ENCODE measurements around the gene ANKMY1.

The ANKMY1 gene

GRCh38 chr2:240480834-240481623 is 76.8 kb downstream of the ANKMY1 start:
- no peak for DNase-seq (ENCODE audit: low read depth)
- no peak for TF ChIP-seq CTCF (IDR thresholded peaks at IDR 0.05; ENCODE audit: control insufficient read depth, insufficient read depth, low read depth, low read length, missing control alignments)
- no peak overlapping the region for H3K4me3 ChIP-seq (ENCODE audit: control insufficient read depth, low read depth, low read length)

GRCh38 chr2:240479111-240479501 is 78.7 kb downstream of the ANKMY1 start:
- TF ChIP-seq CTCF (IDR thresholded peaks at IDR 0.05; ENCODE audit: control insufficient read depth, insufficient read depth, low read depth, low read length, missing control alignments): no peak
- DNase-seq (ENCODE audit: low read depth): no peak
- H3K4me3 ChIP-seq (ENCODE audit: control insufficient read depth, low read depth, low read length): no peak overlapping the region

GRCh38 chr2:240478346-240479110 is 79.3 kb downstream of the ANKMY1 start:
- DNase-seq (ENCODE audit: low read depth): no peak
- H3K4me3 ChIP-seq (ENCODE audit: control insufficient read depth, low read depth, low read length): no peak overlapping the region
- TF ChIP-seq CTCF (IDR thresholded peaks at IDR 0.05; ENCODE audit: control insufficient read depth, insufficient read depth, low read depth, low read length, missing control alignments): no peak

GRCh38 chr2:240477916-240478315 is 79.9 kb downstream of the ANKMY1 start:
- no peak overlapping the region for H3K4me3 ChIP-seq (ENCODE audit: control insufficient read depth, low read depth, low read length)
- no peak for TF ChIP-seq CTCF (IDR thresholded peaks at IDR 0.05; ENCODE audit: control insufficient read depth, insufficient read depth, low read depth, low read length, missing control alignments)
- DNase-seq (ENCODE audit: low read depth): no peak

GRCh38 chr2:240473211-240473610 is 84.6 kb downstream of the ANKMY1 start:
- TF ChIP-seq CTCF (IDR thresholded peaks at IDR 0.05; ENCODE audit: control insufficient read depth, insufficient read depth, low read depth, low read length, missing control alignments): no peak
- H3K4me3 ChIP-seq (ENCODE audit: control insufficient read depth, low read depth, low read length): no peak overlapping the region
- no peak for DNase-seq (ENCODE audit: low read depth)

- H3K4me3 ChIP-seq (ENCODE audit: control insufficient read depth, low read depth, low read length): no peak overlapping the region
- DNase-seq (ENCODE audit: low read depth): no peak
- TF ChIP-seq CTCF (IDR thresholded peaks at IDR 0.05; ENCODE audit: control insufficient read depth, insufficient read depth, low read depth, low read length, missing control alignments): no peak
These were observed 85.6 kb downstream of the ANKMY1 start for GRCh38 chr2:240472078-240472790.

Measured in AG09309 (cell line).